Aorta (tissue), 5 donors: ENCODE data around the gene DNAJA3. TPM values are rescaled to one million over a fixed set of nuclear protein-coding genes. Genes with fewer than 3 reads are reported as not detected.

ENCODE experiments used
- ATAC-seq: fragments of 200-7000 bp; cut with Tn5 transposase; one replicate; pipeline ENCODE4 v1.9.1; 2022; ENCODE audit warnings: moderate library complexity; ENCODE audit not compliant: low FRiP score
- DNase-seq, 2 donors: peaks; one replicate each; pipeline ENCODE4 v3.0.0-alpha.2; 2020
- H3K27ac ChIP-seq, 2 donors: one replicate each; pipeline ENCODE4 v1.5.1; 2013; ENCODE audit warnings: low read length in 2 of 2, mild to moderate bottlenecking in 2 of 2, moderate library complexity in 2 of 2, control low read depth in 1 of 2, inconsistent platforms in 1 of 2, low read depth in 1 of 2
- H3K27me3 ChIP-seq, 2 donors: one replicate each; pipeline ENCODE4 v1.6.1; 2013; ENCODE audit warnings: control low read depth in 1 of 2, low read length in 1 of 2, mild to moderate bottlenecking in 1 of 2, moderate library complexity in 1 of 2; ENCODE audit not compliant: insufficient read depth in 2 of 2, control insufficient read depth in 1 of 2
- H3K36me3 ChIP-seq, 2 donors: one replicate each; pipeline ENCODE4 v1.6.1; 2013; ENCODE audit warnings: control low read depth in 1 of 2, low read length in 1 of 2, mild to moderate bottlenecking in 1 of 2; ENCODE audit not compliant: insufficient read depth in 2 of 2, control insufficient read depth in 1 of 2
- H3K4me1 ChIP-seq, 2 donors: one replicate each; pipeline ENCODE4 v1.6.1; 2013; ENCODE audit warnings: low read length in 2 of 2, control low read depth in 1 of 2, mild to moderate bottlenecking in 1 of 2, moderate library complexity in 1 of 2; ENCODE audit not compliant: insufficient read depth in 2 of 2, control insufficient read depth in 1 of 2
- H3K4me3 ChIP-seq, 2 donors: one replicate each; pipeline ENCODE4 v1.5.1; 2013; ENCODE audit warnings: low read length in 2 of 2, control low read depth in 1 of 2, mild to moderate bottlenecking in 1 of 2
- H3K9me3 ChIP-seq: one replicate; pipeline ENCODE4 v1.6.1; 2013; ENCODE audit warnings: mild to moderate bottlenecking, low read length; ENCODE audit not compliant: control insufficient read depth
- WGBS, 2 donors: extraction: QIAGEN DNeasy Blood & Tissue Kit; methylation state at CpG; one replicate each; pipeline ENCODE4 v1.1.7; 2013; 5-methylcytosine and 5-hydroxymethylcytosine counted together
- intact Hi-C, 2 donors: fragments of 100-400 bp; cut with DNase I; formaldehyde crosslinking; loops; one replicate each; pipeline versions ENCODE4 v1.14.2 to v1.15.0; 2022
- polyA plus RNA-seq, 2 donors: library from polyadenylated mRNA; stranded (reverse); fragments of 200-250 nt; gene quantifications; one replicate each; pipeline ENCODE4 v1.2.3, GENCODE V29; 2013
- total RNA-seq, 2 donors: library from RNA; stranded (reverse); fragmentation: NEBNext Ultra II Directional; extraction: Animal tissue kit (Norgen Biotek cat#: 25700); gene quantifications; one replicate each; pipeline ENCODE4 v1.2.1, GENCODE V29; 2021
- donor health status: healthy with polysubstance abuse.
- donor health status: Bipolar disorder and iron deficiency.
- donor health status: DM: no; HTN: no; CAD: no.
- donor health status: DM: no; HTN: no; CAD: no.
- donor health status: DM: yes; HTN: yes; CAD: no.

DNAJA3 gene
- total and polyA plus RNA-seq, 4 donors: 16.0 to 26.6 (median 20.9) TPM

- intact Hi-C loops: loop anchor here in 1 of 2 donors (1.0 kb wide), 1 partner anchor 17 kb away; no protein-coding TSS in a partner anchor
- H3K36me3 ChIP-seq: peaks cover 0 to 1% of the 10 kb centered on the region in 2 donors
- DNase-seq (peak in 1 of 2 donors; percentile 57), ATAC-seq (no peak)
- H3K4me1 ChIP-seq: no peaks in the 10 kb centered on the region
- no peak overlapping the region for H3K4me3 ChIP-seq
- no peaks in the 10 kb centered on the region for H3K27me3 ChIP-seq
- H3K9me3 ChIP-seq: no peaks in the 10 kb centered on the region
- WGBS, 2 donors: 80 to 85% methylated on average over 16 of the region's 16 CpGs
- H3K27ac ChIP-seq: no peak overlapping the region
Measured at GRCh38 chr16:4411684-4412083, 14.0 kb upstream of the DNAJA3 start.

GRCh38 chr16:4412159-4412558 lies 13.5 kb upstream of the DNAJA3 start:
- no peaks in the 10 kb centered on the region for H3K27me3 ChIP-seq
- WGBS, 2 donors: 95 to 97% methylated on average over 8 of the region's 8 CpGs
- no peaks in the 10 kb centered on the region for H3K4me1 ChIP-seq
- peaks cover 0 to 1% of the 10 kb centered on the region in 2 donors for H3K36me3 ChIP-seq
- no peak overlapping the region for H3K4me3 ChIP-seq
- ATAC-seq (no peak), DNase-seq (peak in 1 of 2 donors; percentile 23)
- H3K9me3 ChIP-seq: no peaks in the 10 kb centered on the region
- H3K27ac ChIP-seq: no peak overlapping the region
- intact Hi-C loops: no loop called here

GRCh38 chr16:4412854-4413253 lies 12.8 kb upstream of the DNAJA3 start:
- Histone ChIP-seq H3K4me1 (no peaks in the 10 kb centered on the region), H3K27ac (no peak overlapping the region), H3K27me3 (no peaks in the 10 kb centered on the region), H3K36me3 (peaks cover 0 to 1% of the 10 kb centered on the region in 2 donors), H3K4me3 (no peak overlapping the region), H3K9me3 (no peaks in the 10 kb centered on the region)
- 94% methylated on average over 4 of the region's 4 CpGs for WGBS, 2 donors
- no peak for ATAC-seq
- DNase-seq: peak in 1 of 2 donors; percentile 9
- intact Hi-C loops: no loop called here

- 87 to 94% methylated on average over 7 of the region's 7 CpGs for WGBS, 2 donors
- H3K9me3 ChIP-seq: no peaks in the 10 kb centered on the region
- H3K4me1 ChIP-seq: no peaks in the 10 kb centered on the region
- H3K27me3 ChIP-seq: no peaks in the 10 kb centered on the region
- intact Hi-C loops: no loop called here
- ATAC-seq (no peak), DNase-seq (no peak)
- H3K36me3 ChIP-seq: peaks cover 0 to 1% of the 10 kb centered on the region in 2 donors
- no peak overlapping the region for H3K27ac ChIP-seq
- no peak overlapping the region for H3K4me3 ChIP-seq
Measured at GRCh38 chr16:4414187-4414917, 11.3 kb upstream of the DNAJA3 start.

GRCh38 chr16:4415538-4416199 lies 10.0 kb upstream of the DNAJA3 start:
- H3K4me1 ChIP-seq: no peaks in the 10 kb centered on the region
- peak; percentile 39 for ATAC-seq

GRCh38 chr16:4416200-4417032 lies 9.3 kb upstream of the DNAJA3 start, which contains the start of gene CORO7:
Gene CORO7 (minus strand): TSS chr16:4416596. CDS start chr16:4416518, 78 bp downstream.
- ATAC-seq (peak; percentile 95), DNase-seq (peak; percentile 98 to 99)
- Histone ChIP-seq H3K4me3 (peak within 1 kb of the TSS; percentile 69 to 76), H3K9me3 (no peaks in the 10 kb centered on the region), H3K27ac (no peak within 1 kb of the TSS), H3K36me3 (peaks cover 0 to 1% of the 10 kb centered on the region in 2 donors), H3K4me1 (no peaks in the 10 kb centered on the region), H3K27me3 (no peaks in the 10 kb centered on the region)
- WGBS, 2 donors: 0 to 1% methylated on average over 53 to 92 of the region's 92 CpGs
- intact Hi-C loops: no loop called here

More at GRCh38 chr16:4415538-4416199, 10.0 kb upstream of the DNAJA3 start:
- peak; percentile 78 to 85 for DNase-seq
- intact Hi-C loops: no loop called here
- 1 to 2% methylated on average over 37 to 44 of the region's 44 CpGs for WGBS, 2 donors
- Histone ChIP-seq H3K9me3 (no peaks in the 10 kb centered on the region), H3K27me3 (no peaks in the 10 kb centered on the region), H3K36me3 (peaks cover 0 to 1% of the 10 kb centered on the region in 2 donors), H3K27ac (no peak overlapping the region), H3K4me3 (peak overlapping the region; percentile 69 to 76)

GRCh38 chr16:4419402-4419959 lies 6.2 kb upstream of the DNAJA3 start:
- Histone ChIP-seq H3K27me3 (no peaks in the 10 kb centered on the region), H3K4me3 (no peak overlapping the region), H3K9me3 (no peaks in the 10 kb centered on the region), H3K4me1 (no peaks in the 10 kb centered on the region), H3K36me3 (no peaks in the 10 kb centered on the region), H3K27ac (no peak overlapping the region)
- intact Hi-C loops: no loop called here
- 70 to 79% methylated on average over 7 of the region's 7 CpGs for WGBS, 2 donors
- ATAC-seq: no peak
- no peak for DNase-seq

GRCh38 chr16:4420505-4421105 lies 5.1 kb upstream of the DNAJA3 start:
- Histone ChIP-seq H3K36me3 (no peaks in the 10 kb centered on the region), H3K4me3 (no peak overlapping the region), H3K27me3 (no peaks in the 10 kb centered on the region), H3K27ac (no peak overlapping the region), H3K9me3 (no peaks in the 10 kb centered on the region), H3K4me1 (peaks cover 0 to 3% of the 10 kb centered on the region in 2 donors)
- intact Hi-C loops: no loop called here
- DNase-seq (no peak), ATAC-seq (no peak)
- WGBS, 2 donors: 73 to 75% methylated on average over 8 of the region's 8 CpGs
